H9 (cell line): ENCODE data around the gene LDB3. TPM values are rescaled to one million over a fixed set of nuclear protein-coding genes. Genes with fewer than 3 reads are reported as not detected.

Source experiments
- DNase-seq: peaks from one replicate; pipeline ENCODE4 v3.0.0-alpha.2; 2017
- H2AFZ ChIP-seq: one replicate; pipeline ENCODE4 v1.6.1; 2013; ENCODE audit warnings: mild to moderate bottlenecking, low read length, control low read depth, moderate library complexity
- H2AK5ac ChIP-seq: 2 replicates; pipeline ENCODE4 v1.6.1; 2013; ENCODE audit warnings: low read length, control low read depth, mixed read lengths; ENCODE audit not compliant: insufficient read length
- H2BK120ac ChIP-seq: one replicate; pipeline ENCODE4 v1.6.1; 2013; ENCODE audit warnings: low read depth, mild to moderate bottlenecking, low read length, control low read depth, inconsistent platforms; ENCODE audit not compliant: poor library complexity, severe bottlenecking
- H2BK12ac ChIP-seq: 2 replicates; pipeline ENCODE4 v1.6.1; 2013; ENCODE audit warnings: low read length, control low read depth, mixed read lengths, low read depth; ENCODE audit not compliant: insufficient read length
- H2BK15ac ChIP-seq: 2 replicates; pipeline ENCODE4 v1.6.1; 2013; ENCODE audit warnings: low read depth, low read length, control low read depth
- H2BK20ac ChIP-seq: one replicate; pipeline ENCODE4 v1.6.1; 2013; ENCODE audit warnings: low read depth, mild to moderate bottlenecking, low read length, control low read depth, inconsistent platforms; ENCODE audit not compliant: poor library complexity, severe bottlenecking
- H2BK5ac ChIP-seq: 2 replicates; pipeline ENCODE4 v1.6.1; 2013; ENCODE audit warnings: low read length, control low read depth, mixed read lengths; ENCODE audit not compliant: insufficient read length
- H3K14ac ChIP-seq: 2 replicates; pipeline ENCODE4 v1.6.1; 2013; ENCODE audit warnings: low read length, control low read depth; ENCODE audit not compliant: insufficient read depth
- H3K18ac ChIP-seq: 2 replicates; pipeline ENCODE4 v1.6.1; 2013; ENCODE audit warnings: low read depth, mild to moderate bottlenecking, mixed read lengths, low read length, control low read depth; ENCODE audit not compliant: insufficient read length
- H3K23ac ChIP-seq: 2 replicates; pipeline ENCODE4 v1.6.1; 2013; ENCODE audit warnings: low read length, control low read depth, mixed read lengths, low read depth; ENCODE audit not compliant: insufficient read length
- H3K23me2 ChIP-seq: 2 replicates; pipeline ENCODE4 v1.6.1; 2013; ENCODE audit warnings: low read depth, mild to moderate bottlenecking, mixed read lengths, low read length, control low read depth; ENCODE audit not compliant: insufficient read length, poor library complexity, severe bottlenecking
- H3K27ac ChIP-seq: 2 replicates; pipeline ENCODE4 v1.5.1; 2013; ENCODE audit warnings: low read length, control low read depth, mixed read lengths, low read depth; ENCODE audit not compliant: insufficient read length
- H3K27me3 ChIP-seq: 2 replicates; pipeline ENCODE4 v1.6.1; 2013; ENCODE audit warnings: low read length, control low read depth, inconsistent platforms; ENCODE audit not compliant: insufficient read depth
- H3K4ac ChIP-seq: 2 replicates; pipeline ENCODE4 v1.6.1; 2013; ENCODE audit warnings: low read depth, mild to moderate bottlenecking, control low read depth, inconsistent platforms, low read length, moderate library complexity
- H3K4me1 ChIP-seq: 2 replicates; pipeline ENCODE4 v1.6.1; 2013; ENCODE audit warnings: low read length, control low read depth, inconsistent platforms; ENCODE audit not compliant: insufficient read depth
- H3K4me2 ChIP-seq: 2 replicates; pipeline ENCODE4 v1.6.1; 2013; ENCODE audit warnings: low read length, control low read depth, mixed read lengths; ENCODE audit not compliant: insufficient read length, insufficient read depth
- H3K56ac ChIP-seq: 2 replicates; pipeline ENCODE4 v1.6.1; 2013; ENCODE audit warnings: low read depth, mild to moderate bottlenecking, mixed read lengths, low read length, control low read depth; ENCODE audit not compliant: insufficient read length
- H3K79me1 ChIP-seq: 2 replicates; pipeline ENCODE4 v1.6.1; 2013; ENCODE audit warnings: low read depth, mild to moderate bottlenecking, moderate library complexity, low read length, control low read depth, inconsistent platforms; ENCODE audit not compliant: insufficient read depth, poor library complexity, severe bottlenecking
- H3K79me2 ChIP-seq: 2 replicates; pipeline ENCODE4 v1.6.1; 2013; ENCODE audit warnings: low read length, control low read depth, inconsistent platforms; ENCODE audit not compliant: insufficient read depth
- H3K9ac ChIP-seq: 2 replicates; pipeline ENCODE4 v1.6.1; 2013; ENCODE audit warnings: low read length, control low read depth, mixed read lengths; ENCODE audit not compliant: insufficient read length; ENCODE audit errors: extremely low read depth
- H3K9me3 ChIP-seq: one replicate; pipeline ENCODE4 v1.6.1; 2013; ENCODE audit warnings: low read depth, low read length, inconsistent platforms; ENCODE audit not compliant: control insufficient read depth
- H3T11ph ChIP-seq: one replicate; pipeline ENCODE4 v1.6.1; 2013; ENCODE audit warnings: mild to moderate bottlenecking, low read length, control low read depth, inconsistent platforms
- H4K20me1 ChIP-seq: one replicate; pipeline ENCODE4 v1.6.1; 2013; ENCODE audit not compliant: control insufficient read depth, insufficient read length, insufficient read depth
- H4K5ac ChIP-seq: 2 replicates; pipeline ENCODE4 v1.6.1; 2013; ENCODE audit warnings: low read depth, mild to moderate bottlenecking, mixed read lengths, low read length, control low read depth; ENCODE audit not compliant: insufficient read length
- H4K8ac ChIP-seq: replicated peaks from 2 replicates; pipeline ENCODE4 v1.6.1; 2013; ENCODE audit warnings: low read length, control low read depth, mixed read lengths, low read depth; ENCODE audit not compliant: insufficient read length
- H4K91ac ChIP-seq: 2 replicates; pipeline ENCODE4 v1.6.1; 2013; ENCODE audit warnings: low read depth, mild to moderate bottlenecking, moderate library complexity, mixed read lengths, low read length, control low read depth; ENCODE audit not compliant: insufficient read length
- H3K27ac Mint-ChIP-seq, 3 experiments: 2 replicates in 2 of 3; 3 replicates in 1 of 3; pipeline ENCODE4 v1.8.0; 2020 to 2021; ENCODE audit warnings: mixed read lengths in 3 of 3, mild to moderate bottlenecking in 1 of 3, moderate library complexity in 1 of 3
- H3K27me3 Mint-ChIP-seq: 2 replicates; pipeline ENCODE4 v1.8.0; 2021; ENCODE audit warnings: low read depth, mild to moderate bottlenecking, moderate library complexity, mixed read lengths
- H3K36me3 Mint-ChIP-seq, 3 experiments: 2 replicates in 2 of 3; 3 replicates in 1 of 3; pipeline ENCODE4 v1.8.0; 2020 to 2021; ENCODE audit warnings: low read depth in 3 of 3, mixed read lengths in 3 of 3; ENCODE audit not compliant: insufficient read depth in 1 of 3
- H3K4me1 Mint-ChIP-seq, 2 experiments: 2 replicates each; pipeline ENCODE4 v1.8.0; 2020; ENCODE audit warnings: mixed read lengths in 2 of 2
- H3K4me3 Mint-ChIP-seq, 2 experiments: 2 replicates in 1 of 2; 3 replicates in 1 of 2; pipeline ENCODE4 v1.8.0; 2020 to 2021; ENCODE audit warnings: mild to moderate bottlenecking in 2 of 2, mixed read lengths in 2 of 2, moderate library complexity in 1 of 2
- H3K9me3 Mint-ChIP-seq, 2 experiments: 2 replicates in 1 of 2; 3 replicates in 1 of 2; pipeline ENCODE4 v1.8.0; 2020; ENCODE audit warnings: mild to moderate bottlenecking in 2 of 2, mixed read lengths in 2 of 2, moderate library complexity in 1 of 2
- CTCF ChIP-seq: fragments of 200-600 bp; sonication (generic); conservative IDR thresholded peaks from 3 replicates; pipeline ENCODE4 v1.8.0; 2021; ENCODE audit warnings: antibody characterized with exemption, mild to moderate bottlenecking
- WGBS: extraction: QIAGEN DNeasy Blood & Tissue Kit; methylation state at CpG from one replicate; pipeline ENCODE4 v1.1.7; 2013; ENCODE audit warnings: missing lambda C conversion rate, low lambda C conversion rate, mixed read lengths; ENCODE audit not compliant: insufficient read length; ENCODE audit errors: extremely low coverage; 5-methylcytosine and 5-hydroxymethylcytosine counted together
- total RNA-seq: library from RNA; stranded (reverse); gene quantifications from 2 replicates; pipeline ENCODE4 v1.2.1, GENCODE V29; 2021

LDB3 gene
- total RNA-seq, 1 experiment from 2014 or later, result 0.17 TPM

- H3K27ac Mint-ChIP-seq, result no peak overlapping the region
- no peak overlapping the region for H3K4me3 Mint-ChIP-seq
- H3K23ac ChIP-seq, result no peak overlapping the region
- H2BK20ac ChIP-seq, result no peak overlapping the region
- no peak overlapping the region for H3K56ac ChIP-seq
- no peak overlapping the region for H3K4me2 ChIP-seq
- H3K14ac ChIP-seq, result no peak overlapping the region; the same call in 1 of the 2 replicates
- no peaks in the 10 kb centered on the region for H3K9me3 ChIP-seq
- no peaks in the 10 kb centered on the region for H3K36me3 Mint-ChIP-seq
- H4K8ac ChIP-seq, result no peak overlapping the region
- no peak overlapping the region for H3K18ac ChIP-seq
- no peak overlapping the region for H4K91ac ChIP-seq
- no peaks in the 10 kb centered on the region for H4K20me1 ChIP-seq
- no peaks in the 10 kb centered on the region for H3K9me3 Mint-ChIP-seq
- peaks cover 2% of the 10 kb centered on the region; the same call in 1 of the 2 replicates for H3K4me1 ChIP-seq
- no CpG with 5 or more reads among the region's 13 CpGs for WGBS
- TF ChIP-seq CTCF, result no peak
- H3K23me2 ChIP-seq, result peaks cover 8% of the 10 kb centered on the region
- H4K5ac ChIP-seq, result no peak overlapping the region
- H2BK5ac ChIP-seq, result no peak overlapping the region
- no peak overlapping the region for H3T11ph ChIP-seq
- H3K9ac ChIP-seq, result no peak overlapping the region
- H3K79me2 ChIP-seq, result no peaks in the 10 kb centered on the region
- H2BK120ac ChIP-seq, result no peak overlapping the region
- DNase-seq, result no peak
- peaks cover 2% of the 10 kb centered on the region for H3K27me3 Mint-ChIP-seq
- H3K27ac ChIP-seq, result no peak overlapping the region
- no peak overlapping the region for H2BK12ac ChIP-seq
- no peak overlapping the region for H2AK5ac ChIP-seq
- H2BK15ac ChIP-seq, result no peak overlapping the region
- H3K4ac ChIP-seq, result no peak overlapping the region
- H3K27me3 ChIP-seq, result no peaks in the 10 kb centered on the region
- H3K4me1 Mint-ChIP-seq, result peaks cover 33 to 35% of the 10 kb centered on the region in 2 experiments
- H2AFZ ChIP-seq, result no peak overlapping the region
- H3K79me1 ChIP-seq, result no peaks in the 10 kb centered on the region
Measured at GRCh38 chr10:86716466-86716865, 48.2 kb downstream of the LDB3 start.
